ENCODE results near the gene CDC42EP5. TPM values are rescaled to one million over a fixed set of nuclear protein-coding genes. Genes with fewer than 3 reads are reported as not detected.

CDC42EP5 gene
- total and polyA plus RNA-seq, 12 donors = 0.44 to 36.0 (median 15.7) TPM

DNA sequence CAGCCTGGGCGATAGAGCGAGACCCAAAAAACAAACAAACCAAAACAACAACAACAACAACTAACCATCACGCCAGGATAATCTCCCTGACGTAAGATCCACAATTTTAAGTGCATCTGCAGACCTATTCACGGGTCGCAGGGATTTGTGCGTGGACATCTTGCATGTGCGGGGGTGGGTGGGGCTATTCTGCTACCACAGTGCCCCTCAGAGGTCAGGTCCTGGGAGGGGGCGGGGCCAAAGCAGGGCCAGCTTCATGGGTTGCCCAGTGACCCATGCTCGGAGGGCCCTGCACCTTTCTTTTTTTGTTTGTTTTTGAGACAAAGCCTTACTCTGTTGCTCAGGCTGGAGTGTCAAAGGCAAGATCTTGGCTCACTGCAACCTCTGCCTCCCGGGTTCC lies 2.6 kb upstream of the CDC42EP5 start:
- no peaks in the 10 kb centered on the region for H3K27me3 ChIP-seq
- H3K27ac ChIP-seq = no peak overlapping the region
- intact Hi-C loops (cut with DNase I) = loop anchor here in 1 of 2 donors (5.0 kb wide), 1 partner anchor 202 kb away; no protein-coding TSS in a partner anchor
- no peak overlapping the region for H3K4me3 ChIP-seq
- TF ChIP-seq POLR2A (IDR thresholded peaks at IDR 0.05) = no peak
- TF ChIP-seq, protein P1, sequence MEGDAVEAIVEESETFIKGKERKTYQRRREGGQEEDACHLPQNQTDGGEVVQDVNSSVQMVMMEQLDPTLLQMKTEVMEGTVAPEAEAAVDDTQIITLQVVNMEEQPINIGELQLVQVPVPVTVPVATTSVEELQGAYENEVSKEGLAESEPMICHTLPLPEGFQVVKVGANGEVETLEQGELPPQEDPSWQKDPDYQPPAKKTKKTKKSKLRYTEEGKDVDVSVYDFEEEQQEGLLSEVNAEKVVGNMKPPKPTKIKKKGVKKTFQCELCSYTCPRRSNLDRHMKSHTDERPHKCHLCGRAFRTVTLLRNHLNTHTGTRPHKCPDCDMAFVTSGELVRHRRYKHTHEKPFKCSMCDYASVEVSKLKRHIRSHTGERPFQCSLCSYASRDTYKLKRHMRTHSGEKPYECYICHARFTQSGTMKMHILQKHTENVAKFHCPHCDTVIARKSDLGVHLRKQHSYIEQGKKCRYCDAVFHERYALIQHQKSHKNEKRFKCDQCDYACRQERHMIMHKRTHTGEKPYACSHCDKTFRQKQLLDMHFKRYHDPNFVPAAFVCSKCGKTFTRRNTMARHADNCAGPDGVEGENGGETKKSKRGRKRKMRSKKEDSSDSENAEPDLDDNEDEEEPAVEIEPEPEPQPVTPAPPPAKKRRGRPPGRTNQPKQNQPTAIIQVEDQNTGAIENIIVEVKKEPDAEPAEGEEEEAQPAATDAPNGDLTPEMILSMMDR (IDR thresholded peaks at IDR 0.05) = no peak
- peaks cover 0 to 7% of the 10 kb centered on the region in 2 donors for H3K4me1 ChIP-seq (replicated peaks in 1 of 2)
- 83 to 91% (median 86%) methylated on average over 10 to 11 of the region's 11 CpGs for WGBS, 4 donors
- no peak for DNase-seq
- H3K36me3 ChIP-seq (replicated peaks in 1 of 2) = no peaks in the 10 kb centered on the region
- no peaks in the 10 kb centered on the region for H3K9me3 ChIP-seq (replicated peaks in 1 of 3)

- 70 to 82% (median 76%) methylated on average over 3 to 6 of the region's 6 CpGs for WGBS, 4 donors
- H3K27me3 ChIP-seq = peaks cover 3% of the 10 kb centered on the region
- intact Hi-C loops (cut with DNase I) = no loop called here
- H3K36me3 ChIP-seq (replicated peaks in 1 of 2) = no peaks in the 10 kb centered on the region
- TF ChIP-seq, protein P1 (IDR thresholded peaks at IDR 0.05) = no peak
- no peak for TF ChIP-seq POLR2A (IDR thresholded peaks at IDR 0.05)
- peak overlapping the region in 3 of 5 donors; percentile 49 to 75 (median 63) for H3K27ac ChIP-seq
- H3K4me3 ChIP-seq = no peak overlapping the region
- DNase-seq = no peak
- H3K9me3 ChIP-seq (replicated peaks in 1 of 3) = no peaks in the 10 kb centered on the region
- H3K4me1 ChIP-seq (replicated peaks in 1 of 2) = peaks cover 0 to 23% of the 10 kb centered on the region in 2 donors
Measured at GRCh38 chr19:54473892-54474372, 836 bp upstream of the CDC42EP5 start.

GRCh38 chr19:54470991-54471782 lies 1.9 kb downstream of the CDC42EP5 start:
- Histone ChIP-seq H3K27me3 (peaks cover 3% of the 10 kb centered on the region), H3K9me3 (replicated peaks in 1 of 3) (no peaks in the 10 kb centered on the region), H3K4me1 (replicated peaks in 1 of 2) (peaks cover 0 to 27% of the 10 kb centered on the region in 2 donors), H3K27ac (peak overlapping the region in 4 of 5 donors; percentile 4 to 75 (median 40)), H3K36me3 (replicated peaks in 1 of 2) (no peaks in the 10 kb centered on the region), H3K4me3 (peak overlapping the region in 2 of 4 donors; percentile 13 to 56)
- intact Hi-C loops (cut with DNase I) = no loop called here
- 4 to 22% (median 5%) methylated on average over 1 to 60 of the region's 60 CpGs for WGBS, 4 donors
- TF ChIP-seq, protein P1 (IDR thresholded peaks at IDR 0.05) = no peak
- TF ChIP-seq POLR2A (IDR thresholded peaks at IDR 0.05) = no peak
- DNase-seq = peak in 3 of 7 donors; percentile 24 to 34 (median 29)

DNA sequence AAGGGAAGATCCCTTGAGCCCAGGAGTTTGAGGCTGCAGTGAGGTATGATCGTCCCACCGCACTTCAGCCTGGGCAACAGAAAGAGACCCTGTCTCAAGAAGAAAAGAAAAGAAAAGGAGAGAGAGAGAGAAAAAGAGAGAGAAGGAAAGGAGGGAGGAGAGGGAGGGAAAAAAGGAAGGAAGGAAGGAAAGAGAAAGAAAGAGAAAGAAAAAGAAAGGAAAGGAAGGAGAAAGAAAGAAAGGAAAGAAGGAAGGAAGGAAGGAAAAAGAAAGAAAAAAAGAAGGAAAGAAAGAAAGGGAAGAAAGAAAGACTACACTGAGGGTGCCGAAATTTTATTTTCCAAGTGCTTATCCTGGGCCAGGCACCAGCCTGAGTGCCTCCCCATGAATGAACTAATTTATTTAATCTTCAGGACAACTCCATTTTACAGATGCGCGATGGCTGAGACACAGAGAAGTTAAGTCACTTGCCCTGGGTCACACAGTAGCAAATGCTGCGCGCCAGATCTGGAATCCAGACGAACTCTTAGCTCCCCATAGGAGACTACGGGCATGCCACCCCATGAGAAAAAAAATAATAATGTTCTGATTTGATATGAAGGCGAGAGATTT lies 2.7 kb downstream of the CDC42EP5 start:
- Histone ChIP-seq H3K27ac (peak overlapping the region in 2 of 5 donors; percentile 66 to 75), H3K4me3 (no peak overlapping the region), H3K27me3 (peaks cover 3% of the 10 kb centered on the region), H3K36me3 (replicated peaks in 1 of 2) (no peaks in the 10 kb centered on the region), H3K4me1 (replicated peaks in 1 of 2) (peaks cover 0 to 27% of the 10 kb centered on the region in 2 donors), H3K9me3 (replicated peaks in 1 of 3) (no peaks in the 10 kb centered on the region)
- DNase-seq = peak in 2 of 7 donors; percentile 7 to 19
- 69 to 76% (median 75%) methylated on average over 10 of the region's 10 CpGs for WGBS, 4 donors
- intact Hi-C loops (cut with DNase I) = no loop called here
- TF ChIP-seq, protein P1 (IDR thresholded peaks at IDR 0.05) = no peak
- no peak for TF ChIP-seq POLR2A (IDR thresholded peaks at IDR 0.05)

Data from adrenal gland (tissue), 12 donors.